ENCODE measurements around the gene OR1M1.

- TF ChIP-seq CTCF (conservative IDR thresholded peaks at IDR 0.05; ENCODE audit: low read depth, low read length): no peak
- TF ChIP-seq EZH2 (IDR thresholded peaks at IDR 0.05; ENCODE audit: low read length, unreplicated experiment): no peak
- no peak for TF ChIP-seq EZH2phosphoT487 (IDR thresholded peaks at IDR 0.05; ENCODE audit: borderline replicate concordance, low read length)
Observed at GRCh38 chr19:9116547-9116946, 29.7 kb downstream of the OR1M1 start.

Data from PC-3 (cell line).